H1 (cell line): ENCODE results near the gene MACROD2. TPM values are rescaled to one million over a fixed set of nuclear protein-coding genes. Genes with fewer than 3 reads are reported as not detected.
A peak's percentile ranks its signal among the peaks of the same experiment; 100 is the strongest.

Experiments
- CHD7 ChIP-seq: fragments of 300-600 bp; sonication (generic); IDR thresholded peaks from 2 replicates; pipeline ENCODE4 v1.7.1; 2012; ENCODE audit warnings: low read length, moderate library complexity, mild to moderate bottlenecking, inconsistent platforms; ENCODE audit not compliant: insufficient replicate concordance
- MAFK ChIP-seq: IDR thresholded peaks from 2 replicates; pipeline ENCODE4 v1.6.1; 2012; ENCODE audit warnings: low read depth, mild to moderate bottlenecking, improper control_type of control experiment, low read length
- polyA plus RNA-seq, 7 experiments: library from polyadenylated mRNA; depleted of rRNA in 3 of 7; stranded (reverse) in 5 of 7; unstranded in 2 of 7; fragments of >200 nt in 5 of 7; fragments of 200-250 nt in 2 of 7; gene quantifications; 1 replicate in 5 of 7; 2 replicates in 1 of 7; 4 replicates in 1 of 7; pipeline versions ENCODE4 v1.2.1 to v1.2.3, GENCODE V29; 2011 to 2013; ENCODE audit warnings: missing spikeins in 2 of 7, mixed read lengths in 2 of 7
- total RNA-seq: library from RNA; stranded (reverse); fragmentation: NEBNext Ultra II Directional; extraction: Animal tissue kit (Norgen Biotek cat#: 25700); gene quantifications from 2 replicates; pipeline ENCODE4 v1.2.1, GENCODE V29; 2021
- TF ChIP-seq, protein P1 (sequence below): IDR thresholded peaks from 2 replicates; pipeline ENCODE4 v1.6.1; 2011; ENCODE audit warnings: low read depth, mild to moderate bottlenecking, low read length; ENCODE audit not compliant: insufficient read depth

Gene MACROD2
- total and polyA plus RNA-seq, 2 of the 8 experiments (the other 6 are each of a cell fraction or from before 2014, with no cell fraction given), result 0.70 to 3.9 TPM

DNA sequence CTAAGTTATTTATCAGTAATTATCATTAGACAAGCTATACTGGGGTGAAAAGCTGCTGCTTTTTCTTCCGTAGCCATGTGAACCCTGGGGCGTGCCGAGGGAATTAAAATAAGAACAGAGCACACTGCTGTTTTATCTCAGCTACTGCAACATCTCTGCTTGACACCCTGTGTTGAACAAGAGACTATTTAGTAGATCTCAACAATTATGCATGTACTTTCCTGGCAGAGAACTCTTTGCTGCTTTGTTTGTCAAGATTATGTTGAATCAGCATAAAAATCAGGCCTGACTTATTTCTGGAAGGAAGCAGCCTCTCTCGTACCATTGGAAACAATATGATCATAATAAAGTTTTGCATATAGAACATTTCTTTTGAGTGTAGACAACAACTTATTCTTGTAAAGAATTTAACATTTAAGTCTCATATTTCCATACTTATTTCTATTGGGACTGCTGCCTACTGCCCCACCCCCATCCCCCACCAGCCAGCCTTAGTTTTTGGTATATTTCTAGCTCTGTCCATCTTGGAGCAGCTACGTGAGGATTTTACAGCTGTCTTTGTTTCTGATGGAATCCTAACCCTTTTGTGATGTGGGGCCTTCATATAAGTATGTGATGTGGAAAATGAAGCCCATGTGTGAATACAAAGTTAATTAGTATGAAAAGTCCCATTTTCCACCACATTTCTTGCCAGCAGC is 1566.5 kb downstream of the MACROD2 start (continued):
- TF ChIP-seq CHD7 (peak; percentile 58), MAFK (peak; percentile 91)
- TF ChIP-seq, protein P1, sequence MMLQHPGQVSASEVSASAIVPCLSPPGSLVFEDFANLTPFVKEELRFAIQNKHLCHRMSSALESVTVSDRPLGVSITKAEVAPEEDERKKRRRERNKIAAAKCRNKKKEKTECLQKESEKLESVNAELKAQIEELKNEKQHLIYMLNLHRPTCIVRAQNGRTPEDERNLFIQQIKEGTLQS, result no peak
